EH (cell line): ENCODE data around the gene COL9A1.
A peak's percentile ranks its signal among the peaks of the same experiment; 100 is the strongest.

Source experiments
- DNase-seq: peaks from one replicate; pipeline ENCODE4 v3.0.0-alpha.2; 2015; ENCODE audit warnings: low read depth

COL9A1 gene

DNA sequence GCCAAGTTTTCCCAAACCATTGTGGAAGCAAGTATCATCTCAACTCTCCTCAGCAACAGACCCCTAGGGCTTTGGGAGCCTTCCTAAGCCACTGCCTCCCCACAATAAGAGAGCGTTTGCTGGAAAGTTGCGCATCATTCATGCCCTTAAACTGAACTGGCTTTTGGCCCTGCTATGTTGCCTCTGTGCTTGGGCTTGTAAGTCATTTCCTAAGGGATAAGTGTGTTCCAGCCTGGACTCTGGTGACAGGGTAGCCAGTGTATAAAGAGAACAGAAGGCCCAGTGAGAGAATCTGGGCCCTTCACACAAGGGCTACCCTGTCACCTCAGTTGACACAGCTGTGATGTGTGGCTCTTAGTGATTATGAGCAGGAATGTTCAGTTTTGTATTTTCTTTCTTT lies 77.8 kb downstream of the COL9A1 start:
- DNase-seq: no peak

DNA sequence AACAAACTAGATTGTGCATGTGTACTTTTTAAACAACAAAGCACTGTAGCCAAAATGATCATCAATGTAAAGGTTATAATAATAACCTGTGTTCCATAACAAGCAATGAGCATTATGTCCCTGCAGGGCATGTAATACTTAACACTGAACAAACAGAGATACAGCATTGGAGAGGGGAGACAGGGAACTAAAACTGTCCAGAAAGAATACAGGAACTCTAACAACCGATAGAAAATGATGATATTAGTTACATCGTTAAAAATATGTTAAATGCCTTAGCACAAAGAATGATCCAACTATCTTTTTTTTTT lies 80.5 kb downstream of the COL9A1 start:
- DNase-seq: no peak

DNA sequence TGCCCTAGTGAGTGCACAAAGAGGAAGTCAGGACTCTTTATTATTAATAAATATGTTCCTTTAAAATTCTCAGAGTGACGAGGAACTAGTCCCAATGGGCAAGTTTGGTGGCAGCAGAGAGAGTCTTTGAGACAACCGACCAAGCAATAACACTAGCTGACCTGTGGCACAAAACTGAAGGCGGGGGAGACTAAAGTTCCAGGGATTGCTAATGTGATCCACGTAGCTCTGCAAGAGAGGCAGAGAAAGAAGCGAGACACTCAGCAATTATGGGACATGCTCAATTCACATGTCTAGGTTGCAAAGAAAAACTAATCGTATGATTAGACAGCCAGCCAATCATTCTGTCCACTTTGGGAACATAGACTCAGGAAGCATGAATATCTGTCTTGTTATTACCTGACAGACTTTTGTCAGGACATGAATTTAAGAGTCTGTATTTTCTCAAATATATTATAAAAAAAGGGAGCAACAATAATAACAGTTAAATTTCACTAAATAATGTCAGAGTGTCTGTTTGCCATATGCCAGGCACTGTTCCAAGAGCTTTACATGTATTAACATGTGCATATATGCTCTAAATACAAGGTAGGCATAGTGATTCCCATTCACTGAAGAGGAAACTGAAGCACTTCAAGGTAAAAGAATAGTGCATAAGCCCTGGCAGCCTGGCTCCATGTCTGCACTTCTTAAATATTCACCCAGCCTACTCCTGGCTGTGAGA lies 81.0 kb downstream of the COL9A1 start:
- DNase-seq: no peak

DNA sequence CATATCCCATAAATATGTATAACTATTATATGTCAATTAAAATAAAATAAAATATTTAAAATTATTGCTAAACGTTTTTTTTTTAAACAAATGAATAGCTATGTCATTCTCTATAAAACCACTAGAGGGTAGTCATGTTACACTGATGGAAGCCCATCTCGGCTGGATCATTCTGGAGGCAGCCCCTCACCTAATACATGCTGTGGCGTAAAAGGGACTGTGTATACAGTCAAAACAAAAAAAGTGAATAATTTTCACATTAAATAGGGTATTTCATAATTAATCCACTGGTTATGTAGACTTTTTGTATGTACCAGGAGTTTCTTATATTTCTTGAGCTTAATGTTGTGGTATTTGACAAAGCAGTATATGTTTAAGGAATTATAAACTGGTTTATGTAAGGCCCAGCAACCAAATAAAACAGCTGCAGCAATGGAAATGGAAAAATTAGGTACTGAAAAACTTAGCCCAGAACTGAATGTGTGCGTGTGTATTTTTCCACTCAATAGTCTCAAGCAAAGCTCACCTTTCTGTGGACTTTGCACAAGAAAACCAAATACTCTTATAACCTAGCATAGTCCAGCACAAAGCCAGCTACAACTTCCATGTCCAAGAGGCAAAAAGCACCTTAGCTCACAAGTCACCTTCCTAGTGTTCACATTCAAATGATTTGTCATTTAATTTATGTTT lies 81.7 kb downstream of the COL9A1 start:
- DNase-seq: peak; percentile 31

DNA sequence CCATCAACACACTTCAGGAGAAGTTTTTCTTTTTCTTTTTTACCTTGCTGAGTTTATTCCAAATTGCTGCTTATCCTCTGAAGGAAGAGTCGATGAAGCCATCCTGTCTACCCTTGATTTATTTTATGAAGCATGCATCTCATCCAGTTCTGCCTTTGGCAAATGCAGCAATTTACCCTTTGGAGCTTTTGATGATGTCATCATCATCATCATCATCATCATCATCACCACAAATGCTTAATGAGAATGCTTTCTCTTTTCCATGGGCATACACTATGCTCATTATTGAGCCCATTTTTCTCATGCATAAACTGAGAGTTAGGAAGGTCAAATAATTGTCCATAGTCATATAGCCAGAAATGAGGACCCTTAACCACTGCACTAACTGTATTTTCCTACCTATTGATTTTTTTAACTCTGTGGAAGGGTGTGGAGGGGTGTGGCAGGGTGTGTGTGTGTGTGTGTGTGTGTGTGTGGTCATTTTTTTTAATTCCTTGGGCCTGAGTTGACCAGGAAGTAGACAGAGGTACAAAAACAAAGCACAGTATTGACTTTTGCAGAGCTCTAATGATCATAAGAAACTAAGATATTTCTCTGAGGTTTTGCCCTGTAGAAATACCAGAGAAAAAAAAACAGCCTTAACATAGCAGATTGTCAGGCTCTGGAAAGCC lies 82.8 kb downstream of the COL9A1 start:
- DNase-seq: no peak

GRCh38 chr6:70216767-70217166 lies 86.1 kb downstream of the COL9A1 start:
- DNase-seq: no peak

DNA sequence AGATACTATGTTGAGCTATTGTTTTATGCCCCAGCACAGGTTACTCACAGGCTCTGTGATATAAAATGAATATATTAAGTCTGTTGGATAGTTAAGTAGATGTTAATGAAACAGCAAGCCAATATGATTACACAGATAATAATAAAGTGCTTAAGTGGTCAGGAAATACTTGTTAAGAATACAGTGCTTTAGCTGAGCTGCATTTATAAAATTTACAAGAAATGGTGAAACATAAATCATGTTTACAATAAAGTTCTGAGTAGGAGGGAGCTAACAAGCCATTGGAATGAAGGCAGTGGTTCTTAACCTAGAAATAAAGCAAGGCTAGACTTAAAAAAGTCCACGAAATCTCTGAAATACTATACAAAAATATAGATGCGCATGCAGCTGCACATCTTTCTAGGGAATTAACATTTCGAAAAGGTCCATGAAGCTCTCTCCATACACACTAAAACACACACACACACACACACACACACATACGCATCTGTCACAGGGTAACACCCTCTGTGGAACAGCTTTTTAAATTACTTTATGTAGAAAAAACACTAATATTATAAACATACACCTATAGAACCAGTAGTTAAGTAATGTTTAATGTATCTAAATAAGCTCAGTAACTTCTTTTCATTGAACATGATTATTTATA lies 87.3 kb downstream of the COL9A1 start:
- no peak for DNase-seq

GRCh38 chr6:70210462-70210861 lies 92.4 kb downstream of the COL9A1 start:
- peak; percentile 4 for DNase-seq

DNA sequence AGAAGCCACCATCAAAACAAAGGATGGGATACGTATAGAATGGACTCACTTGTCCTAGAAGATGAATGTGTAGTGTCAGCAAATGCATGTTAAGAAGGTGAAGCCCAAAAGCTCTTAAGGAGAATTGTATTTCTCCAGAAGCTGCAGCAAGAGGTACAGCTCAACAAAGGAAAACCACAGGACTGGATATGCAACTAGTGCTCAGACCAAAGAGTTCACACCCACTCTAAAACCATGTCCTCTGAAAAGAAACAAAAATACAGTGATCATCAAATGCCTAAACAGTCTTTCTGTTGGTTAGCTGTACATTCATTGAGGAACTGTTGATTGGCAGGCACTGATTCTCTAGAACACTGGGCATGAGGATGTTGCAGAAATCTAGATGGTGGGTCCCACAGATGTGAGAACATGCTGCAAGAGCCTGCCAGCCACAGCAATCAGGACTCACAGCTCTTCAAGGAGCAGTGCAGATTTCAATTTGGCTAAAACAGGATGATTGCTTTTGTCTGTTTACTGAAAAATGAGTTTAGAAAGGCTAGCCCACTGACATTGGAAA lies 94.6 kb downstream of the COL9A1 start:
- no peak for DNase-seq

GRCh38 chr6:70198785-70199184 lies 104.1 kb downstream of the COL9A1 start:
- no peak for DNase-seq

- no peak for DNase-seq
Observed at GRCh38 chr6:70196531-70196930, 106.4 kb downstream of the COL9A1 start.

- DNase-seq: no peak
Observed at GRCh38 chr6:70194421-70194820, 108.5 kb downstream of the COL9A1 start.

DNA sequence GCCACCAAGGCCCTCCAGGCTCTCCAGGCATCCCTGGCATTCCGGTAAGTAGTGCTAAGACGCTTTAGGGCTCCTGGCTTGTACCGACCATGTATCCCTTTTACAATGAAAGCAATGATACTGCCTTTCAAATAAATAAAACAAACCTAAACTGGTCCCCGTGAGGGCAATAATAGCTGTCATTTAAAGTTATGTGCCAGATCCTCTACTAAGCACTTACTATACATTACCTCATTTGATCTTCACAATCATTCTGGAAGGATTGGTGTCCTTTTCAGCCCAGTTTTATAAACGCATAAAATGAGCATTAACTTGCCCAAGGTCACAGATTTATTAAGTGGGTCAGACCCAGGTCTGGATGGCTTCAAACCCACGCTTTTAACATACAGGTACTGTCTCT lies 114.7 kb downstream of the COL9A1 start:
- DNase-seq: no peak

GRCh38 chr6:70186461-70186860 lies 116.4 kb downstream of the COL9A1 start:
- DNase-seq: no peak

DNA sequence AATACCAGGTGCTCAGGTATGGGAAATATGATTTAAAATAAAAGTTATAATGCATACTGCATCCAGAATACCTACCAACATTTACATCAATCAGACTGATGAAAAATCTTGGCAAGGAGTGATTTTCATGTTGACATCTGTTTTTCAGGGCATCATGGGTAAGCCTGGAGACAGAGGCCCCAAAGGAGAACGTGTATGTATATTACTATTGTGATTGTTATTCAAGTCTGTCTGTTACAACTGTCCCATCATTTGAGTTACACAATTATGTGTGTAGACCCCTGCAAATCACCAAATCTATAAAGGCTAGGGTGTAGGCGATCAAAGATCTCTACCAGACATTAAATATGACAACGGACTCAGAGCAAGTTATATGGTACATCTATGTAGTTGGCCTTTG lies 118.2 kb downstream of the COL9A1 start:
- no peak for DNase-seq

DNA sequence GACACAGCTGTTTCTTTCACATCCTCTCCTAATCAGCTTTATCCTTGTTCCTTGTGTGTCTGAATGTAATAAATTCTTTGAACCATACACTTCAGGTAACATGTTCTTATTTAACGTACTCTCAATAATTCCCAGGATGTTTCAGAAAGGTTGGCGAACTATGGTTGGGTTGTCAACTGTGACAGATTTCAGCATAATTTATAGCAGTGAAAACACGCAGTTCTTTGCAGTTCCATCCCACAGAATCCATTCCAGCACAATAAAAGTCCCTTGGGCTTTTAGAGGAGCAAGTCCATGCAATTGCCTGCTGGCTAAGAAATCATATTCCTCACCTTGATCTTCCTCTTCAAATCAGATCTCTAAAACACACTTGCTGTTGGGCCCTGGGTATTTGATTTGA lies 119.3 kb downstream of the COL9A1 start:
- no peak for DNase-seq

- no peak for DNase-seq
Observed at GRCh38 chr6:70180901-70181599, 121.8 kb downstream of the COL9A1 start.

DNA sequence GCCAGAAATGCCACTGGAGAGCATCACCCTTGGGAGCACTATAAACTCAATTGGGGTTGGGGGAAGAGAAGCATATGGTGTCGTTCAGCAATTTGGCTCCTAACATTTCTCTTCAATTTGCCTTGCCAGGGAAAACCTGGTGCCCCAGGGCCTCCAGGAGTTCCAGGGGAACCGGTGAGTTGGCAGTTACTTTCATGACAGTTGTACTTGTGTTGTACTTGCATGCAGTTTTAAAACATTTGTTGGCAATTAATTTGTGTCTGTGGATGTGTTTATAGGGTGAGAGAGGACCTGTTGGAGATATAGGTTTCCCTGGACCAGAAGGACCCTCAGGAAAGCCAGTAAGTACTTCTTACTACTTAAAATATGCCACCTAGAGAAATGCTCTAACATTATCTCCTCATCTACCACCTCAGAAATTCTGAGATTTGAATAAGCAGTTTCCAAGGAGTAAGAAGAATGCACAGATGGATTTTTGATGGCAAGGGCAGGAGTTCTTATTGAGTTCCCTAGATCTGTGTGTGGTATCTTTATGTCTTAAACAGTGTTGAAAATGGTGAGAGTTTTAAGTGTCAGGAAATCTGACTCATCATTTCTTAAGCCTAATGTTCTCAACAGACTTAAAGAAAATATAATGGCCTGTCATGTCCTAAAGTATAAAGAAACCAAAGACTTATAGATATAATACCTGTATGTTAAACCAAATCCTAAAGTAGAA lies 122.5 kb downstream of the COL9A1 start:
- no peak for DNase-seq

DNA sequence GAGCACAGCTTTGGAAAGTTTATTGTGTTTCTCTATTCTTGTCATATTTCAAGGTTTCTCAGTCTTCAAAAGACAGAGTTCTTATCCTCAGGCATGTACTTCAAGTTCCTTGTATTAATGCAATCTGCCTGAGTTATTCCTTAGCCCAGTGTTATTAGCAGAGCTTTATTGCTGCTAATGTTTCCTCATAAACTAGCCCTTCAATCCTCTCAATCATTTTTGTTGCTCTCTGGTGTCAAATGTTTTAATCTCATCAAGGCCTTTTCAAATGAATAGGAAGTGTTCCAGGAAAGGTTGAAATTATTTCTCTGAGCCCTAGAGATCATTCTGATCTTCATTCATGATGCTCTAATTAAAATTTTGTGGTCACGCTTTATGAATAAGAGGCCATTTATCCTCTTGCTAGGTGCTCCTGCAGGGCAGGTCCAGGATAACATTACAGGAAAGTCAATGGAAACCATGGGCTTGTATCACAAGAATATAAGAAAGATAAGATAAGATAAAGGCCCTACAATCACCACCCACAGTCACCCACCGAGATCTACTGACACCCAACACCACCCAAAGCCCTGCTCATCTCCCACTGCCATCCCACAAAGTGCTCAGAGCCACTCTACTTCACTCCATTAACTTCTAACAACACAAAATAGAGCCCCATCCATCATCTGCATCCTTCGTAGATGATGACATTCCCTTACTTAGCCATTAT lies 125.9 kb downstream of the COL9A1 start:
- DNase-seq: no peak

GRCh38 chr6:70175770-70176169 lies 127.1 kb downstream of the COL9A1 start:
- DNase-seq: no peak

- no peak for DNase-seq
Observed at GRCh38 chr6:70172252-70172651, 130.6 kb downstream of the COL9A1 start.
